ENCODE measurements around the gene MRPL14. TPM values are rescaled to one million over a fixed set of nuclear protein-coding genes. Genes with fewer than 3 reads are reported as not detected.

Gene MRPL14
- total and polyA plus RNA-seq, 4 donors = 34.6 to 118 (median 40.9) TPM

GRCh38 chr6:44066394-44067172 is 60.7 kb downstream of the MRPL14 start:
- H3K9me3 ChIP-seq (ENCODE audit: control insufficient read depth in 4 of 4, low read length in 3 of 4) = no peaks in the 10 kb centered on the region
- 87% methylated on average over 6 of the region's 6 CpGs for WGBS
- no peak overlapping the region for H3K9ac ChIP-seq (ENCODE audit: low read depth in 1 of 2, low read length in 2 of 2)
- no peak for TF ChIP-seq RXRA (IDR thresholded peaks at IDR 0.05)
- H3K36me3 ChIP-seq (ENCODE audit: control insufficient read depth in 4 of 4, insufficient read depth in 3 of 4, low read depth in 1 of 4, low read length in 3 of 4) = no peaks in the 10 kb centered on the region
- H3K27me3 ChIP-seq (ENCODE audit: control insufficient read depth in 4 of 4, insufficient read depth in 4 of 4, low read length in 3 of 4) = no peaks in the 10 kb centered on the region
- no peak overlapping the region for H3K27ac ChIP-seq (ENCODE audit: low read depth in 1 of 2, low read length in 2 of 2)
- no peak for DNase-seq (ENCODE audit: low spot score)
- H3K4me1 ChIP-seq (ENCODE audit: control insufficient read depth in 4 of 4, insufficient read depth in 4 of 4, low read length in 3 of 4) = no peaks in the 10 kb centered on the region
- H3K4me3 ChIP-seq (ENCODE audit: low read depth in 1 of 3, low read length in 3 of 3) = no peak overlapping the region

DNA sequence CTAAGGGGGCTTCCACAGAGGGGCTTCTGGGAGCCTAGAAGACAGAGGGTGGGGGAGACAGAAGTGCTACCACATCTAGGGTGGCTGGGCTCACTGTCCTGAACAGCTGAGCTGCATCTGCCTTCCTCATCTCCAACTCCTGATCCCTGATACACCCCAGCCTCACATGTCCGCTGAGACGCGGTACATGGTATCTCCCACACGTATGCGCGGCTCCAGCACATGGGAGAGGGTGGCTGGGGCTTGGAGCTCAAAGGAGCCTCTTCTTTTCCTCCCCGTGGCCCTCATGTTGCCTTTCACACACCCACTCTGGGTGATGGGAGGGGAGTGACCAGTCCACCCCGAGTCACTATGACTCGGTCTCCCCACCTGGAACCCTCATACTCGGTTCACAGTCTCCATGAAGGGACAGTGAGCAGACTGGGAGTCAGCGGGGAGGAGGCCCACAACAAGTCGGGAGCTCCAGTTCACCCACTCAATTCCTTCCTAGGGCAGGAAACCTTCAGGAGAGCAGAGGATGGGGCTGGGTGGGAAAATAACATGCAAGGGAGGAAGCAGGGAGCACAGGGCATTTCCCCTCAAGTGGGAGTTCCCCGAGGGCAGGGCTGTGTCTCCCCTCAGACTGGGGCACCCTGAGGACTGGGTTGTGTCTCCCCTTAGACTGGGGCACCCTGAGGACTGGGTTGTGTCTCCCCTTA is 61.7 kb downstream of the MRPL14 start:
- H3K36me3 ChIP-seq (ENCODE audit: control insufficient read depth in 4 of 4, insufficient read depth in 3 of 4, low read depth in 1 of 4, low read length in 3 of 4) = no peaks in the 10 kb centered on the region
- no peaks in the 10 kb centered on the region for H3K4me1 ChIP-seq (ENCODE audit: control insufficient read depth in 4 of 4, insufficient read depth in 4 of 4, low read length in 3 of 4)
- H3K27ac ChIP-seq (ENCODE audit: low read depth in 1 of 2, low read length in 2 of 2) = no peak overlapping the region
- H3K9me3 ChIP-seq (ENCODE audit: control insufficient read depth in 4 of 4, low read length in 3 of 4) = no peaks in the 10 kb centered on the region
- H3K27me3 ChIP-seq (ENCODE audit: control insufficient read depth in 4 of 4, insufficient read depth in 4 of 4, low read length in 3 of 4) = no peaks in the 10 kb centered on the region
- no peak for DNase-seq (ENCODE audit: low spot score)
- TF ChIP-seq, protein P1, sequence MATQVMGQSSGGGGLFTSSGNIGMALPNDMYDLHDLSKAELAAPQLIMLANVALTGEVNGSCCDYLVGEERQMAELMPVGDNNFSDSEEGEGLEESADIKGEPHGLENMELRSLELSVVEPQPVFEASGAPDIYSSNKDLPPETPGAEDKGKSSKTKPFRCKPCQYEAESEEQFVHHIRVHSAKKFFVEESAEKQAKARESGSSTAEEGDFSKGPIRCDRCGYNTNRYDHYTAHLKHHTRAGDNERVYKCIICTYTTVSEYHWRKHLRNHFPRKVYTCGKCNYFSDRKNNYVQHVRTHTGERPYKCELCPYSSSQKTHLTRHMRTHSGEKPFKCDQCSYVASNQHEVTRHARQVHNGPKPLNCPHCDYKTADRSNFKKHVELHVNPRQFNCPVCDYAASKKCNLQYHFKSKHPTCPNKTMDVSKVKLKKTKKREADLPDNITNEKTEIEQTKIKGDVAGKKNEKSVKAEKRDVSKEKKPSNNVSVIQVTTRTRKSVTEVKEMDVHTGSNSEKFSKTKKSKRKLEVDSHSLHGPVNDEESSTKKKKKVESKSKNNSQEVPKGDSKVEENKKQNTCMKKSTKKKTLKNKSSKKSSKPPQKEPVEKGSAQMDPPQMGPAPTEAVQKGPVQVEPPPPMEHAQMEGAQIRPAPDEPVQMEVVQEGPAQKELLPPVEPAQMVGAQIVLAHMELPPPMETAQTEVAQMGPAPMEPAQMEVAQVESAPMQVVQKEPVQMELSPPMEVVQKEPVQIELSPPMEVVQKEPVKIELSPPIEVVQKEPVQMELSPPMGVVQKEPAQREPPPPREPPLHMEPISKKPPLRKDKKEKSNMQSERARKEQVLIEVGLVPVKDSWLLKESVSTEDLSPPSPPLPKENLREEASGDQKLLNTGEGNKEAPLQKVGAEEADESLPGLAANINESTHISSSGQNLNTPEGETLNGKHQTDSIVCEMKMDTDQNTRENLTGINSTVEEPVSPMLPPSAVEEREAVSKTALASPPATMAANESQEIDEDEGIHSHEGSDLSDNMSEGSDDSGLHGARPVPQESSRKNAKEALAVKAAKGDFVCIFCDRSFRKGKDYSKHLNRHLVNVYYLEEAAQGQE (IDR thresholded peaks at IDR 0.05) = no peak
- no peak for TF ChIP-seq ZBTB33 (IDR thresholded peaks at IDR 0.05)
- TF ChIP-seq EGR1 (IDR thresholded peaks at IDR 0.05; ENCODE audit: low read depth in 2 of 2) = no peak
- TF ChIP-seq RXRA (IDR thresholded peaks at IDR 0.05) = no peak
- no peak for TF ChIP-seq HNF4G (IDR thresholded peaks at IDR 0.05)
- TF ChIP-seq JUND (IDR thresholded peaks at IDR 0.05) = no peak
- TF ChIP-seq CTCF (IDR thresholded peaks at IDR 0.05; ENCODE audit: low read depth, low read length, missing input control) = no peak
- peak overlapping the region in 1 of 2 donors; percentile 50 for H3K9ac ChIP-seq (ENCODE audit: low read depth in 1 of 2, low read length in 2 of 2)
- no peak overlapping the region for H3K4me3 ChIP-seq (ENCODE audit: low read depth in 1 of 3, low read length in 3 of 3)
- 83% methylated on average over 13 of the region's 13 CpGs for WGBS

- no peaks in the 10 kb centered on the region for H3K27me3 ChIP-seq (ENCODE audit: control insufficient read depth in 4 of 4, insufficient read depth in 4 of 4, low read length in 3 of 4)
- H3K27ac ChIP-seq (ENCODE audit: low read depth in 1 of 2, low read length in 2 of 2) = peak overlapping the region in 1 of 2 donors; percentile 27
- no peak overlapping the region for H3K4me3 ChIP-seq (ENCODE audit: low read depth in 1 of 3, low read length in 3 of 3)
- no peak for DNase-seq (ENCODE audit: low spot score)
- no peaks in the 10 kb centered on the region for H3K36me3 ChIP-seq (ENCODE audit: control insufficient read depth in 4 of 4, insufficient read depth in 3 of 4, low read depth in 1 of 4, low read length in 3 of 4)
- no peaks in the 10 kb centered on the region for H3K9me3 ChIP-seq (ENCODE audit: control insufficient read depth in 4 of 4, low read length in 3 of 4)
- 91% methylated on average over 3 of the region's 3 CpGs for WGBS
- H3K9ac ChIP-seq (ENCODE audit: low read depth in 1 of 2, low read length in 2 of 2) = no peak overlapping the region
- H3K4me1 ChIP-seq (ENCODE audit: control insufficient read depth in 4 of 4, insufficient read depth in 4 of 4, low read length in 3 of 4) = no peaks in the 10 kb centered on the region
- TF ChIP-seq EGR1 (IDR thresholded peaks at IDR 0.05; ENCODE audit: low read depth in 2 of 2) (no peak), FOXA1 (IDR thresholded peaks at IDR 0.05) (no peak), RAD21 (IDR thresholded peaks at IDR 0.05) (no peak), JUND (IDR thresholded peaks at IDR 0.05) (no peak), CTCF (IDR thresholded peaks at IDR 0.05; ENCODE audit: low read depth, low read length, missing input control) (no peak), ZBTB33 (IDR thresholded peaks at IDR 0.05) (no peak)
- TF ChIP-seq, protein P2, sequence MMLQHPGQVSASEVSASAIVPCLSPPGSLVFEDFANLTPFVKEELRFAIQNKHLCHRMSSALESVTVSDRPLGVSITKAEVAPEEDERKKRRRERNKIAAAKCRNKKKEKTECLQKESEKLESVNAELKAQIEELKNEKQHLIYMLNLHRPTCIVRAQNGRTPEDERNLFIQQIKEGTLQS (IDR thresholded peaks at IDR 0.05) = no peak
- TF ChIP-seq, protein P3, sequence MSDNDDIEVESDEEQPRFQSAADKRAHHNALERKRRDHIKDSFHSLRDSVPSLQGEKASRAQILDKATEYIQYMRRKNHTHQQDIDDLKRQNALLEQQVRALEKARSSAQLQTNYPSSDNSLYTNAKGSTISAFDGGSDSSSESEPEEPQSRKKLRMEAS (IDR thresholded peaks at IDR 0.05) = no peak
Observed at GRCh38 chr6:44064948-44065272, 62.3 kb downstream of the MRPL14 start.

All from liver (tissue), 9 donors.